ENCODE results near the gene ARHGAP24. TPM values are rescaled to one million over a fixed set of nuclear protein-coding genes. Genes with fewer than 3 reads are reported as not detected.

The ARHGAP24 gene
- total RNA-seq, 1 experiment from 2014 or later, result 2.1 TPM

DNA sequence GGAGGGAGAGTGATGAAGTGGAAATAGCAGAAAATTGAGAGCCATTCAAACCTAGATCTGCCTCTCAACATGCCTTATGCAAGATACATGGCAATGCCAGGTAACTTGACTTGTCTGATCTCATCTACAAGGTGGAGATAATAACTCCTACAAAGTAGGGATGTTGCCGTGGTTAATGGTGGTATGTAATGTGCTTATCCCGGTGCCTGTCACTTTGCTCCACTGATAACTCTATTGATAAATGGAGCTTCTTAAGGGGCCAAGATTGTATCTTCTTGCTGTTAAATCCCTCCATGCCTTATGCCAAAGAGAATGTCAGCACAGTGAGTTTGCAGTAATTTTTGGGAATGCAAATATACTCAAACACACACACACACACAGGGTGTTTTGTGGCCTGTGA lies 529.1 kb downstream of the ARHGAP24 start (continued):
- TF ChIP-seq AR (CRISPR knock-in tag; IDR thresholded peaks at IDR 0.05), result no peak
- no peak for TF ChIP-seq FOXP4 (CRISPR knock-in tag; IDR thresholded peaks at IDR 0.05)
- no peak for TF ChIP-seq CREM (CRISPR knock-in tag; IDR thresholded peaks at IDR 0.05)
- no peak for TF ChIP-seq GABPB1 (CRISPR knock-in tag; IDR thresholded peaks at IDR 0.05)
- TF ChIP-seq FOXJ3 (CRISPR knock-in tag; IDR thresholded peaks at IDR 0.05; ENCODE audit: borderline replicate concordance), result no peak
- TF ChIP-seq, protein P1, sequence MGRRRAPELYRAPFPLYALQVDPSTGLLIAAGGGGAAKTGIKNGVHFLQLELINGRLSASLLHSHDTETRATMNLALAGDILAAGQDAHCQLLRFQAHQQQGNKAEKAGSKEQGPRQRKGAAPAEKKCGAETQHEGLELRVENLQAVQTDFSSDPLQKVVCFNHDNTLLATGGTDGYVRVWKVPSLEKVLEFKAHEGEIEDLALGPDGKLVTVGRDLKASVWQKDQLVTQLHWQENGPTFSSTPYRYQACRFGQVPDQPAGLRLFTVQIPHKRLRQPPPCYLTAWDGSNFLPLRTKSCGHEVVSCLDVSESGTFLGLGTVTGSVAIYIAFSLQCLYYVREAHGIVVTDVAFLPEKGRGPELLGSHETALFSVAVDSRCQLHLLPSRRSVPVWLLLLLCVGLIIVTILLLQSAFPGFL (CRISPR knock-in tag; IDR thresholded peaks at IDR 0.05; ENCODE audit: borderline replicate concordance), result no peak
- no peak for TF ChIP-seq CDX4 (CRISPR knock-in tag; IDR thresholded peaks at IDR 0.05; ENCODE audit: borderline replicate concordance)
- no peak for TF ChIP-seq USF1 (CRISPR knock-in tag; IDR thresholded peaks at IDR 0.05)

DNA sequence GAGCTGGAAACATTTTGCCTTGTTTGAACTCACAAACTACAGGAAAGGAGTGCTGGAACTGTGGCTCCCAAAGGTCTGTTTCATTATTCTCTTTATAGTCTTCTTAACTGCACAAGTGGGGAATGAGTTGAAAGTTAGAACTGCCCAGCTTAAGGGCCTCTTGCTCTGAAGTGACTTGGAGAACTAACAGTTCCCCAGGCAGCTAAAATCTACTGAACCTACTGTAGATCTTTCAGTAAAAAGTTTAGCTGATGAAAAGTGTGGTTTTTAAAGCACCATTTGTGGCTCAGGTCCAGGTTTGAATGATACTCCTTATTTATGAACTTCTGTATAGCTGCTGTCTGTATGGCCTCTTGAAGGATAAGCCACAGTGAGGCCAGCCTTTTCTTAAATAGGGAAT lies 531.1 kb downstream of the ARHGAP24 start:
- no peak for ATAC-seq

More for the DNA sequence above, 531.1 kb downstream of the ARHGAP24 start:
- no peak overlapping the region for H3K27ac Mint-ChIP-seq
- DNase-seq (ENCODE audit: low spot score), result no peak
- no peaks in the 10 kb centered on the region for H3K4me1 Mint-ChIP-seq
- no peak overlapping the region for H3K4me3 Mint-ChIP-seq
- TF ChIP-seq MYBL2 (CRISPR knock-in tag; IDR thresholded peaks at IDR 0.05) (no peak), TEAD4 (CRISPR knock-in tag; IDR thresholded peaks at IDR 0.05) (no peak), NR1H2 (CRISPR knock-in tag; IDR thresholded peaks at IDR 0.05) (no peak), ZNF396 (CRISPR knock-in tag; IDR thresholded peaks at IDR 0.05; ENCODE audit: borderline replicate concordance) (no peak), FOXK1 (CRISPR knock-in tag; IDR thresholded peaks at IDR 0.05) (no peak), ZNF138 (CRISPR knock-in tag; conservative IDR thresholded peaks at IDR 0.05) (no peak), OVOL2 (CRISPR knock-in tag; IDR thresholded peaks at IDR 0.05; ENCODE audit: borderline replicate concordance) (no peak), EMX1 (CRISPR knock-in tag; IDR thresholded peaks at IDR 0.05) (no peak), ZBTB21 (CRISPR knock-in tag; IDR thresholded peaks at IDR 0.05; ENCODE audit: borderline replicate concordance) (no peak), TEAD1 (CRISPR knock-in tag; IDR thresholded peaks at IDR 0.05) (no peak), ZNF121 (CRISPR knock-in tag; IDR thresholded peaks at IDR 0.05) (no peak), ATF1 (CRISPR knock-in tag; IDR thresholded peaks at IDR 0.05) (no peak), HMGA2 (CRISPR knock-in tag; IDR thresholded peaks at IDR 0.05) (no peak), ZNF425 (CRISPR knock-in tag; conservative IDR thresholded peaks at IDR 0.05) (no peak), ZNF423 (CRISPR knock-in tag; IDR thresholded peaks at IDR 0.05) (no peak), NR3C1 (CRISPR knock-in tag; conservative IDR thresholded peaks at IDR 0.05; ENCODE audit: low read depth) (no peak)
- no peaks in the 10 kb centered on the region for H3K27me3 Mint-ChIP-seq (ENCODE audit: low read depth)
- no peaks in the 10 kb centered on the region for H3K36me3 Mint-ChIP-seq
- H3K9me3 Mint-ChIP-seq, result no peaks in the 10 kb centered on the region
- ChIA-PET CTCF (no interaction called here), POLR2A (no interaction called here)
